H54 (cell line): Measurements from ENCODE around the gene MED26.

Experiments
- DNase-seq: peaks from one replicate; pipeline ENCODE4 v3.0.0; 2011; ENCODE audit warnings: low spot score, mixed read lengths; ENCODE audit not compliant: insufficient read length
- FAIRE-seq: peaks from 3 replicates; lab custom pipeline; 2011; peaks lifted over from hg19 to GRCh38; lab: Jason Lieb, UNC
- POLR2A ChIP-seq: IDR thresholded peaks from 2 replicates; pipeline ENCODE4 v1.6.1; 2011; ENCODE audit warnings: low read depth, mild to moderate bottlenecking, low read length

The MED26 gene

DNA sequence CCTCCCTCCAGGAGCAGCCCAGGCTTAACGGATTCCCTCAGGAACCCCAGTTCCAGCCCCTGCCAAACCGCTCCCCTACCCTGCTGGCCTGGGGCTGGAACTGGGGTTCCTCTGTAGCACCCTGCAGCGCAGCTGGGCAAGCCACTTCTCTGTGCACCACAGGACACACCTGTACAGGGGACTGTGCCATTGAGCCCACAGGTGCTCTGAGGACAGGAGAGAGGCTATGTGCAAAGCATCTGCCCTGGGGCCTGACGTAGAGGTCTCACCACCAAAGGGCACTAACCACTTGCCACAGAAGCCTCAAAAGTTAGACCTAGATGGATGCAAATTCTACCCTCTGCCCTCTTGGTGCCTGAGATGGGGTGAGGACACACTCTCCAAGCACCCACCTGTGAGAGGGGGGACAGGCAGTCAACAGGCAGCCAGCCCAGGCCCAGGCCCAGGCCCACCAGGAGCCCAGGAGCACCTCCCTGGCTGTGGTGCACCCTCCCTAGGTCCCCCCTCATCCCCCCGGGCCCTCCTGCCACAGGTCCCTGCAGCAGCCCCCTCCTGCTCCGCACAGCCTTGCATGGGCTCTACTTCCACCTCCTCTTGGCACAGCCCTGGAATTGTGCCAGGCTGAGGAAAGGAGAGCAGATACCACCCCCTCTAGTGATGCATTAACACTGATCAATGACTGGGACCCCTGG, 28.2 kb downstream of the MED26 start:
- no peak for FAIRE-seq
- TF ChIP-seq POLR2A: no peak
- DNase-seq: no peak

DNA sequence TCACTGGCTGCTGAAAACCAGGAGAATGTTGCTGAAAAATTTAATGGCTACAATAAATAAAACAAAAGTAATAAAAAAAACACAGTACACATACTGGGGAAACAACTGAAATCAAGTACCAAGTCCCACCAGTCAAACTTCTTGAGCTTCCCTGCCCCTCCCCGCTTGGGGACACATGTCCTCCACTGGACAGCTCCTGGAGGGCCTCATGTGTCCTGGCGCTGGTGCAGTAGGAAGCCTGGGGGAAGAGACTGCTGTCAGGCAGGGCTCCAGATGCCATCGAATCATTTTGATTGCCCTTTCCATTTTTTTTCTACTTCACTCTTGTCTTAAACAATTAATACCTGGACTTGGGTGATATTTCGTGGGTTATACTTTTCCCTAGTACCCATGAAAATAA, 29.2 kb downstream of the MED26 start:
- FAIRE-seq: no peak
- DNase-seq: no peak
- TF ChIP-seq POLR2A: no peak

DNA sequence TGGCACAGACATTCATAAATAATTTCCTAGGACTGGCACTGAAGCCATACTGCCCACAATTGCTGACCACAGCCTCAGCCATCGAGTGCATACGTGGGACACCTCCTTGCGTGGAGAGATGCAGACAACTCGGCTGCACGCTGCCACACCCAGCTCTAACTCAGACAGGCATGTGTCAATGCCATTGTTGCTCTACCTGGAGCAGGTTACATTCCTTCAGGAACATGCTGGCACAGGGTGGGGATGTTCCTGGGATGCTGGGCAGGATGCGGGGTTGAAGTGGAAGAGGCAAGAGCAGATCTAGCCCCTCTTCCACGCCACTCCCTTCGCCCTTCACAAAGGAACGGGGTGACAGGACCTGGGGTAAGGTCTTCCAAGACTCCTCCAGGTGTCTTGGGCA, 31.6 kb downstream of the MED26 start:
- DNase-seq (no peak), FAIRE-seq (no peak)
- TF ChIP-seq POLR2A: no peak

DNA sequence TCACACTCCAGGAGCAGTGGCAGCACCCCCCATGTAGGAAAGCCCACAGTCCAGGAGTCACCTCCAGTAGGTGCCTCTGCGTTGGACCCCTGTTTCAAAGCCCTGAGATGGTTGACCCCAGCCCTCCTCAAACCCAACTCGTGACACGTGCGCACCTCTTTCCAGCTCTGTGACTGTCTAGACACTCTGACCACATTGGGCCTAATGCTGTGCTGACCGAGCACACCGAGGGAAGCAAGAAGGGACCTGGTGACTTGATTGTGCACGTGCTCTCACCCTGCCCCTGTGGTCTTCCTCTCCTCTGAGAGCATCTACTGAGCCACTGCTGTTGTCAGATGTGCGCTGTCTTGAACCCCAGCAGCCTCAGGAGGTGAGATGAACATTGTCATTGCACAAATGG, 32.9 kb downstream of the MED26 start:
- FAIRE-seq (no peak), DNase-seq (no peak)
- TF ChIP-seq POLR2A: no peak

DNA sequence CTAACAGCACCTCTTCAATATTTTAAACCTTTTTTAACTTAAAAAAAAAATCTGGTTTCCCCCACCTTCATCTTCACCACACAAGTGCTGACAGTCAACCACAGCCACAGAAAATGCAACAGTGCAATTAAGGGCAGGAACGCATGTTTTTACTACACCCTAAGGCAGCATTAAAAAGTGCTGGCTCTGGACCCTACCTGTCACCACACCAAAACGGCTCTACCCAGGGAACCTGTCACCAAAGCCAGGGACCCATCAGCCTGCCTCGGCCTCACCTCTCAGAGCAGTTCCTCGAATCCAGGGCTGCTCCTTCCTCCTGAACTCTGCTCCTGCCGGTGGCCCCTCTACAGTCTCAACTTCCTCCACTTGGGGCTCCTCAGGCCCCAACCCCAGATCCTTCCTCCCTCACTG, 33.3 kb downstream of the MED26 start:
- DNase-seq: no peak
- no peak for TF ChIP-seq POLR2A
- no peak for FAIRE-seq

DNA sequence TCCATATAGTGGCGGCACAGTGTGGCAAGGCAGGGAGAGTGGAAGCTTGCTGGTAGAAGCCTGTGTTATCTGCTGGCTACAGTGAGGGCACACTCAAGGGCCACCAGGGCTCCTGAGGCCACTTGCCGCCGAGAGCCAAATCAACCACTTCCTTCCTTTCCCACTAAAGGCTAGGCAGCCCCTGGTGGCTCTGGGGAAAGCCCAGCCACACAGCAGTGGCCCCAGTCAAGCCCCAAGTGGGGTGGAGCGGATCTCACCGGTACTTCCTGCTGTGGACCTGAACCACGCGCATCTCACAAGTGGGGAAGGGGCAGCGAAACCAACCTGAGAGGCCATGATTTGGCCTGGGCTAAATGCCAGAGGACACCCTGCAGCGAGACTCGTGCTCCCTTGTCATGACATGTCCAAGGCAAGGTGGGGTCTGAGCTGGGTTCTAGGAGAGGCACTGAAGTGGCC, 33.8 kb downstream of the MED26 start:
- DNase-seq: no peak
- FAIRE-seq: no peak
- TF ChIP-seq POLR2A: no peak

DNA sequence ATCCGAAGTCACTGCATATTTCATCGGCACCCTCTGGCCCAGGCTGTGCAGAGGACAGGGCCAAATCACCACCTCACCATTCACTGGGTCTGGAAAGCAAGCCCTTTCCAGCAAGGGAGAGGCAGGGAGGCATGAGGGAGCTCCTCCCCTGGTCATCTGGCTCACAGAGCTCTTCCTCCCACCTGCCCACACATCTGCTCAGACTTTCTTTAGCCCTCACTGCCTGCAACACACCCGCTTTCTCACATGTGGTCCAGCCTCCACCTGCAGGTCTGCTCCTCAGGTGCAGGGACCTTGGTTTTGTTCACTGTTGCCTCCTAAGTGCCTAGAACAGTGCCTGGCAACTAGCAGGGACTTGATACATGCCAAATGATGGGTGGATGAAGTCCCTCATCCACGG, 34.8 kb downstream of the MED26 start:
- no peak for DNase-seq
- no peak for TF ChIP-seq POLR2A
- FAIRE-seq: no peak

DNA sequence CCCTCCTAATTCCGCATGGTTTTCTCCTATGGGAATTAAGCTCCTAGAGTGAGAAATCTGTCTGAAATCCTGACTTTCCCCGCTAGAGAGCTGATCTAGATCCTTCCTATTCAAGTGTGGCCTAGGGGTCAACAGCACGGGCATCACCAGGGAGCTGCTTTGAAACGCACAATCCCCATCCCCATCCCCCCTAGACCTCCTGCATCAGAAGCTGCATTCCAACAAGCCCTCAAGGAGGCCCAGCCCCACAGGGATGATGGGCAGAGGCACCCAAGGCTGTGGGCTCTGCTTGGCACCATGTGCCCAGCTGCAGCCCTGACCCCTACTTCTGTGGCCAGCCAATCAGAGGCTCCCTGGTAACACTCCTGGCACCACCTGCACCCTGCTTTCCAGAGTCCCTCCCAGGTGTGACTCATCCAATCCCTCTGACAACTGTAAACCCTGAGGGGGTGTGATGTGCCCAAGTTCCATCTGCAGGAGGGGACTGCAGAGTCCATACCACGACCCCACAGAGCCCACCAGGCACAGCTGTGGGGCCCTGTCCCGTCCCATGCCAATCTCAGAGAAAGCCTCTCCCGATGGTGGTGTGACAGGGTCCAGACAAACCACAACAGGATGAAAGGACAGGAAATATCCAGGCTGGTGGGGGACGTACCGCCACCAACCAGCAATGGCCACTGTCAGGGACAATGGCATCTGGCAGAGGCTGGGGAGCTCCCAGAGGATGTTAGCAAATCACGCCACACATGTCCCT, 36.0 kb downstream of the MED26 start:
- no peak for TF ChIP-seq POLR2A
- DNase-seq: no peak
- FAIRE-seq: no peak

DNA sequence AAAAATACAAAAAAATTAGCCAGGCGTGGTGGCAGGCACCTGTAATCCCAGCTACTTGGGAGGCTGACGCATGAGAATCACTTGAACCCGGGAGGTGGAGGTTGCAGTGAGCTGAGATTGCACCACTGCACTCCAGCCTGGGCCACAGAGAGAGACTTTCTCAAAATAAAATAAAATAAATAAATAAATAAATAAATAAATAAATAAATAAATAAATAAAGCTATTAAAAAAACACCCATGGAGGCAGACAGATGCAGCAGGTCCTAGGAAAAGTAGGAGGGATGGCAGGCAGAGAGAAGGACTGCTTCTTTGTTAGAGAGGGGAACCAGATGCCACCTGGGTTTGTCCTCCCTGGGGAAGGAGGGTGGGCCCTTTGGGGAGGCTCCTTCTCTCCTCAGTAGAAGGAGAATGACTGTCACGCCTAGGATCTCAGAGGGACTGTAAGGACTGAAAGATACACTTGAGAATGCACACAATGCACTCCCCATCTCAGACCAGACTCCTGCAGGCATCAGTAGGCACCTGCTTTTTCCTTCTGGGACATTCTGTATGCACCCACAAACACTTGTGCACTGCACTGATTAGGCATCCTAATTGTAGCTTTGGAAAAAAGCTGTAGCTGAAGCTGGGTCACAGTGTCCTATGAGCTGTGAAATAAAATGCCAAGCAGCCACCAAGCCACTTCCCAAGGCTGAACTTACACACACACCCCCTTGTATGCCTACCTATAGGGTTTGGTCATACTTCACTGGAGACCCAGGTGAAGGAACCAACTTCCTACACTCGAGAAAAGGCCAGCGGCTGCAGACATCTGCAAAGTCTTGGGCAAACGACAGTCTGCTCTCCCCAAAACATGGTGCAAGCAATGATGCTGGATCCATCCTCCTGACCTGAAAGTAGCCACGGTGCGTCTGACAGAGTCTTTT, 36.9 kb downstream of the MED26 start:
- DNase-seq: no peak
- TF ChIP-seq POLR2A: no peak
- no peak for FAIRE-seq

DNA sequence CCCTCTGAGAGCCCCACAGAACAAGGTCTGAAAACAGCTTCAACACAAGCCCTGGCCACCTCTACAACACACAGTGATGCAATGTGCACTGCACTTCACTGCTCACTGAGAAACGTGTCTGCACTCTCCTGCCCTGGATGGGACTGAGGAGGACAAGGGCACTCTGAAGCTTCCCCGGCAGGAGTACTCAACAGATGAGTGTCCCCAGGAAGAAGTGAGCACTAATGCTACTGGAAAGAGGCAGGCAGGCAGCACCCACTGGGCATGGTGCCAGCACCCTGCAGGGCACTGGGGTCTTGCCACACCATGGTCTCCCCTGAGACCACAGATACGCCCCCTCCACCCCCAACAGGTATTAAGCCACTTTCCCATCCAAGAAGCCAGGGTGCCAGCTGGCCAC, 38.1 kb downstream of the MED26 start:
- DNase-seq (no peak), FAIRE-seq (no peak)
- TF ChIP-seq POLR2A: no peak

DNA sequence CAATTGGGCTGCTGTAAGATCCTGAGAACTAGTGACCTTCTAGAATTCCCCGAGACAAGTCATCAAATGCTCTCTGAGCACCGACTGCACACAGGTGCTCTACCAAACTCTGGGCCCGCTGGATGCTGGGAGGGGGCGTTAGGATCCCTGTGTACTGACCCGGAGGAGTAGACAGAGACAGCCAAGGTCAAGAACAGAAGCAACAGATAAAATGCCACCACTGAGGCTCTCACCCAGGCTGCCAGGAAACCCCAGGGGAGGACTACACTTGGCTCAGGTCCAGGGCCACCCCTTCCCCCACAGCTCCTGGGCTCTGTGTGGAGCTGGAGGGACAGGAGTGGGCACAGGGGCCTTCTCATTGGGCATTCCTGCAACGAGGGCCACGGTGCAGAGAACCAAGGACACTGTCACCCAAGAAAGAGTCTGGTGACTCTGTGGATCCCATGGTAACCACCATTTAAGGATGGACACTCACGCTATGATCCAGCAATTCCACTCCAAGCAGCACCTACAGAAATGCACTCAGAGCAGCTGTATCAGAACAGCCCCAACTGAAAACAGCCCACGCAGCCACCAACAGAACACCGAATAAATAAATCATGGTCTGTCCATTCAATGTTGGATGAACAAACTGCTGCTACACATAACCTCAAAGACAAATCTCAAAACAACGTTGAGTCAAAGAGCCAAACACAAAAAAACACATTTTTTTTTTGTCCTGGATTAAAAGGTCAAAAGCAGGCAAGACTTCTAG, 39.0 kb downstream of the MED26 start:
- no peak for FAIRE-seq
- DNase-seq: no peak
- TF ChIP-seq POLR2A: no peak

DNA sequence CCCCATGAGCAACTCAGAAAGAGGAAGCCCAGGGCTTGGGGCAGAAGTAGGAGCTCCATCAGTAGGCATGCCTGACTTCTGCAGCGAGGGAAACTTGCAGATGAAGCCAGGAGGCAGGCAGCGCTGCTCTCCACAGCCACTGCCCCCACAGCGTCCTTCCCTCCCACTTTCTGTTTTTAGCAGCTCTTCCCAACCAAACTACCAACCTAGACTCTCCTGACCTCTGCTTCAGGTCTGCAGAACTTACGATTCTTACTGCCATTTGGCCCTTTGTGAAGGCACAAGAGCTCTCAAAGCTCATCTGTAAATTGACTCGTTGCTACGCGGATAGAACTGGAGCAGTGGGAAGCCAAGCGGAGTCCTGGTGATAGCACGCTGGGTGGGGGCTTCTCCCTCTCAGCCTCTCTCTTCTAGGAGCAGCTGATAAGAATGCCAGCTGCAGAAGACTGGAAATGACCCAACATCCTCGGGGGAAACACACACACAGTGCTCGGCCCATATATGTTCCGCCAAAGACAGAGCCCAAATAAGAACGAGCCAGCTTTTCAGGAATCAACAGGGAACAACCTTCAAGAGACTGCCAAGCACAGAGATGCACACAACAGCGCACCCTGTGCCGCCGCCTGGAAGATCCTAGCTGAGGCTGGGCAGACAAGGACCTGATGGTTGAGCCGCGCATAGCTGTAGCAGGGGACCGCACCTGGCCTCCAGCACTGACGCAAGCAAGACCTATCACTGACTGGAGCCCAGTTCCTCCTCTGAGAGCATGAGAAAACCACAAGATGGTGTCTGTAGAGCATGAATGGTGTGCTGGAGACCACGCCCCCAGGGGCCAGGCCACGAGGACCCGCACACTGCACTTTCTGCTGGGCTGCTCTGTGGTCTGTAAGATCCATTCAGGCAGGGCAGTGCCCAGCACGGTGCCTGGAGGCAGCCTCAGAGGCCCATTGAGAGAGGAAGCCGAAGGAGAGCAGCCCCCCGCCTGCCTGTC, 39.9 kb downstream of the MED26 start:
- FAIRE-seq: no peak
- TF ChIP-seq POLR2A: no peak
- no peak for DNase-seq
